Spleen (tissue), 7 donors: ENCODE data around the gene PITRM1.

Experiments used
- CTCF ChIP-seq, 11 experiments: fragments of 200-600 bp in 7 of 11; fragments of 450-650 bp in 4 of 11; sonication (generic) in 4 of 11; IDR thresholded peaks in 8 of 11; conservative IDR thresholded peaks in 3 of 11; 1 replicate in 7 of 11; 2 replicates in 4 of 11; pipeline versions ENCODE4 v1.4.0 to v1.8.0; 2016 to 2021; ENCODE audit warnings: antibody characterized with exemption in 11 of 11, inconsistent platforms in 4 of 11, mild to moderate bottlenecking in 1 of 11
- POLR2AphosphoS5 ChIP-seq, 3 donors: sonication (generic); formaldehyde crosslinking; IDR thresholded peaks; one replicate each; pipeline ENCODE4 v1.5.1; 2017; ENCODE audit warnings: antibody characterized with exemption in 3 of 3
- donor health status: DM: no; HTN: no; CAD: no; lungs with moderate emphysema.
- donor health status: DM: no; HTN: no; CAD: no.
- donor health status: DM: no; HTN: no; CAD: no.

DNA sequence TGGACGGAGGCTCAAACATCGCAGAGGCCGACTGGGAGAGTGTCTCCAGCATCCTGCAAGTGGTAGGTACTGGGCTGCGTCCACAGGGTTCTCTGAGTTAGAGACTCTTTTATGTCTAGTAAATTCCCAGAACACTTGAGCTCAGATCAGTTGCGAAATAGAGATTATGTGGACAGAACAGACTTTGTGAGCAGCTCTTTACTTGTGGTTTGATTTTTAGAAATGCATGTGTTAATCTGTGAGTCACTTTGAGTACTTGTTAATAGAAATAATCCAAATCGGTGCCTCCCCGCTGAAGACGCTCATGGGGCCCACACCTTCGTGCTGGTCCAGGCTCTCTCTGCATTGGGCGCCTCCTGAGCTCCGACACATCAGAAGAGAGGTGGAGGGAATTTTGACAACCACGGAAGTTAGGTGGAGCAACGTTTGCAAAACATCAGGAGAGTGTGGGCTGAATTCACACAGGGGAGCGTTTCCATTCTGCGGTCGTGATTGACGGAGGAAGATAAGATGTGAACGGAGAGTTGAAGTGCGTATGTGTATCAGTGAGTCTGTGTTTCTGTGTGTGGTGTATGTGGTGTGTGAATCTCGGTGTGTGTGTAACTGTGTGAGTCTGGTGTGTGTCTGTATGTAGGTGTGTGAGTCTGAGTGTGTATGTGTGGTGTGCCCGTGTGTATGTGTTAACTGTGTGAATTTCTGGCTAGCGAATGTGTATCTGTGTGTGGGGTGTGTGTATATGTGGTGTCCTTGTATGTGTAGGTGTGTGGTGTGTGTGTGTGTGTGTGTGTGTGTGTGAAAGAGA lies 73.1 kb downstream of the PITRM1 start:
- TF ChIP-seq CTCF (IDR thresholded peaks at IDR 0.05 in 8 of 11, conservative IDR thresholded peaks at IDR 0.05 in 3 of 11): no peak
- TF ChIP-seq POLR2AphosphoS5 (IDR thresholded peaks at IDR 0.05): no peak
